GM10266 (cell line): ENCODE results near the gene ARRDC1.

Experiments used
- DNase-seq: peaks from one replicate; pipeline ENCODE4 v3.0.0; 2012; ENCODE audit errors: extremely low spot score
- CTCF ChIP-seq: IDR thresholded peaks from 2 replicates; pipeline ENCODE4 v1.5.1; 2012; ENCODE audit warnings: mild to moderate bottlenecking, low read depth; ENCODE audit not compliant: control insufficient read depth, insufficient read depth; ENCODE audit errors: missing control alignments

The ARRDC1 gene

DNA sequence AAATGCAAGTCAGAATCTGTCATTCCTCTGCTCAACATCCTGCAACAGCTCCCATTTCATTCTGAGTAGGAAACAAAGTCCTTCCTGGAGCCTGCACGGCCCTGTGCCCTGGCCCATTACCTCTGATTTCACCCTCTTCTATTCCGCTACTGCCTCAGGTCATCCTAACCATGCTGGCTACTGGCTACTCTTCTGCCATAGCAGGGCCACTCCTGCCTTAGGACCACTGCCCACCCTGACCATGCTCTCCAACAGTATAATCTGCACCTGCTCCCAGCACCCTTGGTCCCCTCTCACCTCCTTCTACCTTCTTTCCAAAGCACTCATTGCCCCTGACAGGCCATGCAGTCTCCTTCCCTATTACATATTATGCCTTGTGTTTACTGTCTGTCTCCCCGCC is 34.9 kb upstream of the ARRDC1 start:
- no peak for DNase-seq
- TF ChIP-seq CTCF = no peak

GRCh38 chr9:137574192-137574591 is 31.3 kb upstream of the ARRDC1 start:
- no peak for TF ChIP-seq CTCF
- DNase-seq = no peak

GRCh38 chr9:137575364-137575715 is 30.1 kb upstream of the ARRDC1 start:
- no peak for DNase-seq
- TF ChIP-seq CTCF = no peak

DNA sequence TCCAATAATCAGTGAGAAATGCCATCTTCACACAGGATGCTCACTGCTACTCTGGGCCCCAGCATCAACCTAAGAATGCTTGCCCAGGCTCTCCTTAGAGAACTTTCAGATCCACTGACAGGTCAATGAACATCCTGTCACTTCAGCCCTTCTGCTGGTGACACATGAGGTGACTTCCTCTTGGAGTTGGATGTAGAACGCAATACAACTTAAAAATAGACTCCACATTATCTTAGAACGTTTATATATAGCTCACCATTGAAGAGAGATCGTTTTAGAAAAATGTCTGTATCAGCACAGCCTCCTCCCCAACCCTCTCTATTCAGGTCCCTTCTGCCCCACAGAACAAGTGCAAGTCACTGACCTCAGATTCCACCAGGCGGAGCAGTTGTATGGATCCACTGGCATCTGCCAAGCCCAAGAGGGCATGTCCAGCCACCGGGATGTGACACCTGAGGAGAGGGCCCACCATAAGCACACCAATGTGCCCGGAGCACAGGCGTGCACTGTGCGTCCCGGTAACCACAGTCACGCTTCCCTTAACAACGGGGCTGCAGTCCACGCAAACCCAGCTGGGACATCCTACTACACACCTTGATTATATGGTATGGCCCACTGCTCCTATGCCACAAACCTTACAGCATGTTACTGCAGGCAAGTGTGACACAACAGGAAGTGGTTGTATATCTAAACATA is 29.6 kb upstream of the ARRDC1 start:
- TF ChIP-seq CTCF = no peak
- DNase-seq = no peak

GRCh38 chr9:137578518-137579258 is 26.8 kb upstream of the ARRDC1 start, which contains the start of gene DPH7:
DPH7 (minus strand) TSS chr9:137578925; CDS start chr9:137578777, 148 bp downstream.
- TF ChIP-seq CTCF = peak; percentile 99
- DNase-seq = peak; percentile 99

DNA sequence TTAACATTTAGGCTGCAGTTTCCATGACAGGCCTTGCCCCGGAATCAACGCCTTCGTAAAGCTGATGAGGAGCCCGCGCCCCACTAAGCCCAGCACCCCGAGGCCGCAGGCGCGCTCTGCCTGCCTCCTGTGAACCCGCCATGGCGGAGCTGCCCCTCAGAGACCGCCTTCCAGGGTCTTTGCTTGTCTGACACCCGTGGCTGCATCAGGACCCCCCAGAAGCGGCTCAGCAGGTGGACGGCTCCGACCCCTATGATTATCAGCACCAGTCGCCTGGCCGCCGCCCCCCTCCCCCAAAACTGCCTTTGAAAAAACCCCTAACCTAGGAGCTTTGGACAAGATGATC is 26.3 kb upstream of the ARRDC1 start:
- no peak for DNase-seq
- TF ChIP-seq CTCF = no peak
